Thyroid gland (tissue), 4 donors: ENCODE results near the gene KCNMA1. TPM values are rescaled to one million over a fixed set of nuclear protein-coding genes. Genes with fewer than 3 reads are reported as not detected.

Experiments
- DNase-seq, 2 donors: peaks; one replicate each; pipeline ENCODE4 v3.0.0-alpha.2; 2019
- H3K27ac ChIP-seq, 3 donors: fragments of 200-600 bp; sonication (generic); 1 replicate in 2 of 3; 2 replicates in 1 of 3; pipeline ENCODE4 v1.5.1; 2016 to 2019; ENCODE audit warnings: mild to moderate bottlenecking in 1 of 3, moderate library complexity in 1 of 3
- H3K27me3 ChIP-seq: fragments of 200-600 bp; sonication (generic); one replicate; pipeline ENCODE4 v1.5.1; 2019
- H3K36me3 ChIP-seq, 2 donors: fragments of 200-600 bp; sonication (generic); one replicate each; pipeline ENCODE4 v1.5.1; 2016 to 2019
- H3K4me1 ChIP-seq, 2 donors: fragments of 200-600 bp; sonication (generic); one replicate each; pipeline ENCODE4 v1.5.1; 2017 to 2019
- H3K4me3 ChIP-seq, 3 donors: fragments of 200-600 bp; sonication (generic); replicated peaks in 1 of 3; 1 replicate in 2 of 3; 2 replicates in 1 of 3; pipeline ENCODE4 v1.5.1; 2016; ENCODE audit warnings: mild to moderate bottlenecking in 1 of 3
- H3K9me3 ChIP-seq: fragments of 200-600 bp; sonication (generic); one replicate; pipeline ENCODE4 v1.5.1; 2017
- CTCF ChIP-seq, 6 experiments: fragments of 200-600 bp in 3 of 6; fragments of 450-650 bp in 3 of 6; sonication (generic) in 3 of 6; IDR thresholded peaks; one replicate each; pipeline ENCODE4 v1.5.1; 2016 to 2019; ENCODE audit warnings: antibody characterized with exemption in 6 of 6, mild to moderate bottlenecking in 2 of 6, inconsistent platforms in 1 of 6, moderate library complexity in 1 of 6
- POLR2A ChIP-seq, 2 donors: fragments of 450-650 bp; IDR thresholded peaks; one replicate each; pipeline ENCODE4 v1.6.1; 2017; ENCODE audit warnings: antibody characterized with exemption in 2 of 2, mild to moderate bottlenecking in 2 of 2, moderate library complexity in 1 of 2
- WGBS, 2 donors: methylation state at CpG; one replicate each; pipeline ENCODE4 v1.1.5; 2017; 5-methylcytosine and 5-hydroxymethylcytosine counted together
- intact Hi-C: fragments of 100-400 bp; cut with DNase I; formaldehyde crosslinking; loops from one replicate; pipeline ENCODE4 v1.15.1; 2023
- total RNA-seq, 4 donors: library from RNA; depleted of rRNA; stranded (reverse); fragments of >200 nt; gene quantifications; one replicate each; pipeline ENCODE4 v1.2.3, GENCODE V29; 2016

KCNMA1 gene
- total RNA-seq, 4 donors from 2014 or later, result 2.5 to 5.1 (median 3.6) TPM

- 86 to 87% methylated on average over 6 of the region's 6 CpGs for WGBS, 2 donors
- intact Hi-C loops, result no loop called here
- no peaks in the 10 kb centered on the region for H3K36me3 ChIP-seq
- no peaks in the 10 kb centered on the region for H3K4me1 ChIP-seq
- no peak for DNase-seq
- H3K27ac ChIP-seq, result no peak overlapping the region
- no peaks in the 10 kb centered on the region for H3K9me3 ChIP-seq
- TF ChIP-seq POLR2A (IDR thresholded peaks at IDR 0.05), result no peak
- no peak for TF ChIP-seq CTCF (IDR thresholded peaks at IDR 0.05)
- H3K4me3 ChIP-seq, result no peak overlapping the region
- no peaks in the 10 kb centered on the region for H3K27me3 ChIP-seq
Measured at GRCh38 chr10:77139252-77140160, 498.1 kb downstream of the KCNMA1 start.

- TF ChIP-seq POLR2A (IDR thresholded peaks at IDR 0.05), result no peak
- TF ChIP-seq CTCF (IDR thresholded peaks at IDR 0.05), result no peak
- DNase-seq, result no peak
- Histone ChIP-seq H3K27me3 (no peaks in the 10 kb centered on the region), H3K36me3 (no peaks in the 10 kb centered on the region), H3K9me3 (no peaks in the 10 kb centered on the region), H3K27ac (no peak overlapping the region), H3K4me3 (no peak overlapping the region), H3K4me1 (no peaks in the 10 kb centered on the region)
- intact Hi-C loops, result no loop called here
- WGBS, 2 donors, result 89 to 91% methylated on average over 6 of the region's 6 CpGs
Measured at GRCh38 chr10:77138541-77138940, 499.1 kb downstream of the KCNMA1 start.

DNA sequence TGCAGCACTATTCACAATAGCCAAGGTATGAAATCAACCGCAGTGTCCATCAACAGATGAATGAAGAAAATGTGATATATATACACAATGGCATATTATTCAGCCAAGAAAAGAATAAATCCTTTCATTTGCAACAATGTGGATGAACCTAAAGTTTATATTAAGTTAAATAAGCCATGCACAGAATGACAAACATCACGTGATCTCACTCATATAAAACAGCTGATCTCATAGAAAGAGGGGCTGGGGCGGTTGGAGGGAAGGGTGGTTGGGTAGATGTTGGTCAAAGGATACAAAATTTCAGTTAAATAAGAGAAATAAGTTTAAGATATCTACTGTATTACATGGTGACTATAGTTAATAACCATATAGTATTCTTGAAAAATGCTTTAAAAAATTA, 502.1 kb downstream of the KCNMA1 start:
- WGBS, 2 donors, result 93 to 94% methylated on average over 3 of the region's 3 CpGs
- intact Hi-C loops, result no loop called here
- TF ChIP-seq POLR2A (IDR thresholded peaks at IDR 0.05), result no peak
- TF ChIP-seq CTCF (IDR thresholded peaks at IDR 0.05), result no peak
- no peak for DNase-seq
- Histone ChIP-seq H3K4me1 (no peaks in the 10 kb centered on the region), H3K9me3 (no peaks in the 10 kb centered on the region), H3K27ac (no peak overlapping the region), H3K36me3 (no peaks in the 10 kb centered on the region), H3K27me3 (no peaks in the 10 kb centered on the region), H3K4me3 (no peak overlapping the region)

DNA sequence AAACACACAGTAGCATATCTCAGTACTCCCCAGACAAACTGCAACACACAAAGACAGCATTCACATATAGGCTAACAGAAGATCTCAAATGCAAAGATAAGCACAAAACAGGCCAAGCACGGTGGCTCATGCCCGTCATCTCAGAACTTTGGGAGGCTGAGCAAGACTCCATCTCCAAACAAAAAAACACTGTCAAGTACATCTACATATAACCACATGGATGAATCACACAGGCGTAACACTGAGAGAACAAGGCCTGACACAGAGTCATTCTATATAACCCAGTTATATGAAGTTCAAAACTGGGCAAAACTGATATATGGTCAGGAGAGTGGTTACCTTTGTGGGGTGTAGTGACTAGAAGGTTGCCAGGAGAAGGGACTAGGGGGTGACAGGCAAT, 506.4 kb downstream of the KCNMA1 start:
- H3K27ac ChIP-seq, result no peak overlapping the region
- H3K9me3 ChIP-seq, result no peaks in the 10 kb centered on the region
- WGBS, 2 donors, result 93 to 96% methylated on average over 3 of the region's 3 CpGs
- H3K27me3 ChIP-seq, result no peaks in the 10 kb centered on the region
- H3K4me1 ChIP-seq, result no peaks in the 10 kb centered on the region
- H3K36me3 ChIP-seq, result no peaks in the 10 kb centered on the region
- intact Hi-C loops, result no loop called here
- DNase-seq, result no peak
- TF ChIP-seq CTCF (IDR thresholded peaks at IDR 0.05) (no peak), POLR2A (IDR thresholded peaks at IDR 0.05) (no peak)
- H3K4me3 ChIP-seq, result no peak overlapping the region

DNA sequence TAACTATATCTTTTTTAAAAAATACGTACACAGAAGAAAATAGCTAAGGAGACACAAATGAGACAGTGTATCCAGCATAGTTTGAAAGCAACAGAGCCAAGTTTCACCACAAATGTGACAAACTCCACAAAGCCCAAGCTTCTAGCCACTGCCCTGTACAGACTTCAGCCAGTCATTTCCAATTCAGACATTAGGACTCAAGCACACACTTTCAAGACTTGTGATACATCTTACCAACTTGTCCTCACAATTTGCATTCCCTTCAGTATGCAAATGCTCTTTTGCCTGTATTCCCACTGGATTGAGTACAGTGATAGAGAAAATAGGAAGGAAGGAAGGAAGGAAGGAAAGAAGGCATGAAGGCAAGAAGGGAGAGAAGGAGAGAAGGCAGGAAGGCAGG, 510.4 kb downstream of the KCNMA1 start:
- Histone ChIP-seq H3K36me3 (no peaks in the 10 kb centered on the region), H3K27me3 (no peaks in the 10 kb centered on the region), H3K4me3 (no peak overlapping the region), H3K27ac (no peak overlapping the region), H3K4me1 (no peaks in the 10 kb centered on the region), H3K9me3 (no peaks in the 10 kb centered on the region)
- intact Hi-C loops, result no loop called here
- TF ChIP-seq CTCF (IDR thresholded peaks at IDR 0.05), result no peak
- no peak for TF ChIP-seq POLR2A (IDR thresholded peaks at IDR 0.05)
- DNase-seq, result no peak
- 93 to 96% methylated on average over 1 of the region's 1 CpG for WGBS, 2 donors
